HG03342 (cell line): Measurements from ENCODE around the gene TPSAB1.

Experiments used
- ATAC-seq: cut with Tn5 transposase; IDR thresholded peaks from one replicate; pipeline ENCODE4 v1.9.1; 2021; ENCODE audit warnings: mild to moderate bottlenecking, moderate library complexity; ENCODE audit not compliant: unreplicated experiment

Gene TPSAB1

GRCh38 chr16:1209081-1209480 lies 31.4 kb upstream of the TPSAB1 start:
- ATAC-seq, result no peak

GRCh38 chr16:1210461-1210860 lies 30.0 kb upstream of the TPSAB1 start:
- ATAC-seq, result no peak

- ATAC-seq, result no peak
These were observed 28.8 kb upstream of the TPSAB1 start for GRCh38 chr16:1211451-1212268.

- no peak for ATAC-seq
These were observed 27.8 kb upstream of the TPSAB1 start for GRCh38 chr16:1212616-1213194.

GRCh38 chr16:1213231-1213630 lies 27.3 kb upstream of the TPSAB1 start:
- no peak for ATAC-seq

GRCh38 chr16:1213796-1214372 lies 26.6 kb upstream of the TPSAB1 start:
- ATAC-seq, result no peak

- ATAC-seq, result no peak
These were observed 25.8 kb upstream of the TPSAB1 start for GRCh38 chr16:1214719-1215118.

GRCh38 chr16:1215574-1216295 lies 24.8 kb upstream of the TPSAB1 start:
- no peak for ATAC-seq

GRCh38 chr16:1216296-1216619 lies 24.2 kb upstream of the TPSAB1 start:
- ATAC-seq, result no peak

GRCh38 chr16:1216681-1217400 lies 23.7 kb upstream of the TPSAB1 start:
- no peak for ATAC-seq

- ATAC-seq, result no peak
These were observed 23.0 kb upstream of the TPSAB1 start for GRCh38 chr16:1217526-1217925.

- no peak for ATAC-seq
These were observed 22.2 kb upstream of the TPSAB1 start for GRCh38 chr16:1218061-1218929.

GRCh38 chr16:1218930-1219611 lies 21.4 kb upstream of the TPSAB1 start:
- no peak for ATAC-seq

- no peak for ATAC-seq
These were observed 20.3 kb upstream of the TPSAB1 start for GRCh38 chr16:1220098-1220728.

- no peak for ATAC-seq
These were observed 19.5 kb upstream of the TPSAB1 start for GRCh38 chr16:1220841-1221627.

GRCh38 chr16:1221628-1222552 lies 18.6 kb upstream of the TPSAB1 start:
- ATAC-seq, result no peak
